Mesendoderm (in vitro differentiated cells): Measurements from ENCODE around the gene IL16.
A peak's percentile ranks its signal among the peaks of the same experiment; 100 is the strongest.

Experiments
- DNase-seq: peaks from one replicate; pipeline ENCODE4 v3.0.0; 2013
- H2AK5ac ChIP-seq: 2 replicates; pipeline ENCODE4 v1.6.1; 2013; ENCODE audit warnings: low read length, inconsistent platforms
- H2BK120ac ChIP-seq: 2 replicates; pipeline ENCODE4 v1.6.1; 2013; ENCODE audit warnings: low read depth, mild to moderate bottlenecking, low read length, moderate library complexity, mixed read lengths
- H2BK15ac ChIP-seq: replicated peaks from 2 replicates; pipeline ENCODE4 v1.6.1; 2013; ENCODE audit warnings: low read depth, mild to moderate bottlenecking, moderate library complexity
- H2BK5ac ChIP-seq: 2 replicates; pipeline ENCODE4 v1.6.1; 2013; ENCODE audit warnings: low read length, inconsistent platforms
- H3K18ac ChIP-seq: 2 replicates; pipeline ENCODE4 v1.6.1; 2013; ENCODE audit warnings: mild to moderate bottlenecking, low read length, mixed read lengths
- H3K23ac ChIP-seq: one replicate; pipeline ENCODE4 v1.6.1; 2013; ENCODE audit warnings: low read length
- H3K27ac ChIP-seq: 2 replicates; pipeline ENCODE4 v1.5.1; 2013; ENCODE audit warnings: low read depth, mild to moderate bottlenecking, inconsistent platforms, low read length, moderate library complexity
- H3K27me3 ChIP-seq: 2 replicates; pipeline ENCODE4 v1.6.1; 2013; ENCODE audit warnings: low read length, control low read depth, mild to moderate bottlenecking, inconsistent platforms; ENCODE audit not compliant: insufficient read depth, poor library complexity
- H3K36me3 ChIP-seq: 2 replicates; pipeline ENCODE4 v1.6.1; 2013; ENCODE audit warnings: low read length, inconsistent platforms; ENCODE audit not compliant: control insufficient read depth, insufficient read depth
- H3K4ac ChIP-seq: one replicate; pipeline ENCODE4 v1.6.1; 2013; ENCODE audit warnings: low read depth, mild to moderate bottlenecking, low read length, moderate library complexity
- H3K4me1 ChIP-seq: 2 replicates; pipeline ENCODE4 v1.6.1; 2013; ENCODE audit warnings: low read depth, low read length, inconsistent platforms; ENCODE audit not compliant: control insufficient read depth
- H3K4me2 ChIP-seq: 2 replicates; pipeline ENCODE4 v1.6.1; 2013; ENCODE audit warnings: low read length
- H3K4me3 ChIP-seq: 2 replicates; pipeline ENCODE4 v1.5.1; 2013; ENCODE audit warnings: mild to moderate bottlenecking, low read length
- H3K56ac ChIP-seq: one replicate; pipeline ENCODE4 v1.6.1; 2013; ENCODE audit warnings: low read length
- H3K79me1 ChIP-seq: 2 replicates; pipeline ENCODE4 v1.6.1; 2013; ENCODE audit warnings: low read length, inconsistent platforms
- H3K79me2 ChIP-seq: 2 replicates; pipeline ENCODE4 v1.6.1; 2013; ENCODE audit warnings: mild to moderate bottlenecking, low read length; ENCODE audit not compliant: control insufficient read depth, insufficient read depth
- H3K9ac ChIP-seq: 2 replicates; pipeline ENCODE4 v1.6.1; 2013; ENCODE audit warnings: low read length, inconsistent platforms
- H4K5ac ChIP-seq: one replicate; pipeline ENCODE4 v1.6.1; 2013; ENCODE audit warnings: low read length
- H4K8ac ChIP-seq: one replicate; pipeline ENCODE4 v1.6.1; 2013; ENCODE audit warnings: low read depth, mild to moderate bottlenecking, control low read depth, low read length, moderate library complexity
- WGBS: extraction: QIAGEN DNeasy Blood & Tissue Kit; methylation state at CpG from one replicate; pipeline ENCODE4 v1.1.7; 2013; ENCODE audit warnings: low lambda C conversion rate, missing lambda C conversion rate; ENCODE audit not compliant: insufficient coverage; ENCODE audit errors: extremely low coverage; 5-methylcytosine and 5-hydroxymethylcytosine counted together

IL16 gene

GRCh38 chr15:81168131-81168526, 28.6 kb upstream of the IL16 start:
- Histone ChIP-seq H3K4me3 (no peak overlapping the region), H3K4me2 (no peak overlapping the region), H3K4ac (no peak overlapping the region), H3K23ac (no peak overlapping the region), H2BK120ac (no peak overlapping the region), H3K27ac (no peak overlapping the region), H4K8ac (no peak overlapping the region), H3K9ac (no peak overlapping the region), H2BK15ac (no peak overlapping the region), H3K4me1 (no peaks in the 10 kb centered on the region), H2AK5ac (no peak overlapping the region), H3K36me3 (no peaks in the 10 kb centered on the region), H3K18ac (no peak overlapping the region), H2BK5ac (no peak overlapping the region), H4K5ac (no peak overlapping the region), H3K79me1 (no peaks in the 10 kb centered on the region), H3K56ac (no peak overlapping the region), H3K79me2 (no peaks in the 10 kb centered on the region), H3K27me3 (no peaks in the 10 kb centered on the region)
- no peak for DNase-seq
- WGBS, result no CpG with 5 or more reads among the region's 2 CpGs

- H3K27me3 ChIP-seq, result no peaks in the 10 kb centered on the region
- no peaks in the 10 kb centered on the region for H3K79me1 ChIP-seq
- H2BK120ac ChIP-seq, result no peak overlapping the region
- no peak overlapping the region for H4K5ac ChIP-seq
- no peaks in the 10 kb centered on the region for H3K4me1 ChIP-seq
- H3K36me3 ChIP-seq, result no peaks in the 10 kb centered on the region
- no peak overlapping the region for H2AK5ac ChIP-seq
- H3K4me2 ChIP-seq, result no peak overlapping the region
- no peak overlapping the region for H3K9ac ChIP-seq
- no peak overlapping the region for H4K8ac ChIP-seq
- H3K56ac ChIP-seq, result no peak overlapping the region
- no peak overlapping the region for H3K4me3 ChIP-seq
- H2BK5ac ChIP-seq, result no peak overlapping the region
- no peak overlapping the region for H3K27ac ChIP-seq
- H3K18ac ChIP-seq, result no peak overlapping the region
- no CpG with 5 or more reads among the region's 2 CpGs for WGBS
- H3K79me2 ChIP-seq, result no peaks in the 10 kb centered on the region
- no peak overlapping the region for H2BK15ac ChIP-seq
- no peak for DNase-seq
- H3K4ac ChIP-seq, result no peak overlapping the region
- H3K23ac ChIP-seq, result no peak overlapping the region
Observed at GRCh38 chr15:81168644-81169043, 28.0 kb upstream of the IL16 start.

- Histone ChIP-seq H3K79me2 (no peaks in the 10 kb centered on the region), H3K4me3 (no peak overlapping the region), H3K4me2 (no peak overlapping the region), H2BK15ac (no peak overlapping the region), H3K23ac (no peak overlapping the region), H3K27ac (no peak overlapping the region), H4K8ac (no peak overlapping the region), H3K4ac (no peak overlapping the region), H3K4me1 (no peaks in the 10 kb centered on the region), H3K9ac (no peak overlapping the region), H2BK5ac (no peak overlapping the region), H2BK120ac (no peak overlapping the region), H3K36me3 (no peaks in the 10 kb centered on the region), H3K79me1 (no peaks in the 10 kb centered on the region), H4K5ac (no peak overlapping the region), H3K56ac (no peak overlapping the region), H3K27me3 (no peaks in the 10 kb centered on the region), H3K18ac (no peak overlapping the region), H2AK5ac (no peak overlapping the region)
- no peak for DNase-seq
- WGBS, result no CpG with 5 or more reads among the region's 3 CpGs
Observed at GRCh38 chr15:81170511-81170910, 26.2 kb upstream of the IL16 start.

GRCh38 chr15:81171286-81171685, 25.4 kb upstream of the IL16 start:
- H4K5ac ChIP-seq, result no peak overlapping the region
- no peak overlapping the region for H3K4me2 ChIP-seq
- no peak overlapping the region for H4K8ac ChIP-seq
- no peak overlapping the region for H3K56ac ChIP-seq
- H3K4ac ChIP-seq, result no peak overlapping the region
- no peak for DNase-seq
- no peak overlapping the region for H3K4me3 ChIP-seq
- no peaks in the 10 kb centered on the region for H3K79me2 ChIP-seq
- no peaks in the 10 kb centered on the region for H3K4me1 ChIP-seq
- H3K79me1 ChIP-seq, result no peaks in the 10 kb centered on the region
- H3K27ac ChIP-seq, result no peak overlapping the region
- H3K23ac ChIP-seq, result no peak overlapping the region
- no peak overlapping the region for H2AK5ac ChIP-seq
- no peaks in the 10 kb centered on the region for H3K36me3 ChIP-seq
- H3K18ac ChIP-seq, result no peak overlapping the region
- H2BK15ac ChIP-seq, result no peak overlapping the region
- H3K27me3 ChIP-seq, result no peaks in the 10 kb centered on the region
- H2BK5ac ChIP-seq, result no peak overlapping the region
- no peak overlapping the region for H3K9ac ChIP-seq
- H2BK120ac ChIP-seq, result no peak overlapping the region

DNA sequence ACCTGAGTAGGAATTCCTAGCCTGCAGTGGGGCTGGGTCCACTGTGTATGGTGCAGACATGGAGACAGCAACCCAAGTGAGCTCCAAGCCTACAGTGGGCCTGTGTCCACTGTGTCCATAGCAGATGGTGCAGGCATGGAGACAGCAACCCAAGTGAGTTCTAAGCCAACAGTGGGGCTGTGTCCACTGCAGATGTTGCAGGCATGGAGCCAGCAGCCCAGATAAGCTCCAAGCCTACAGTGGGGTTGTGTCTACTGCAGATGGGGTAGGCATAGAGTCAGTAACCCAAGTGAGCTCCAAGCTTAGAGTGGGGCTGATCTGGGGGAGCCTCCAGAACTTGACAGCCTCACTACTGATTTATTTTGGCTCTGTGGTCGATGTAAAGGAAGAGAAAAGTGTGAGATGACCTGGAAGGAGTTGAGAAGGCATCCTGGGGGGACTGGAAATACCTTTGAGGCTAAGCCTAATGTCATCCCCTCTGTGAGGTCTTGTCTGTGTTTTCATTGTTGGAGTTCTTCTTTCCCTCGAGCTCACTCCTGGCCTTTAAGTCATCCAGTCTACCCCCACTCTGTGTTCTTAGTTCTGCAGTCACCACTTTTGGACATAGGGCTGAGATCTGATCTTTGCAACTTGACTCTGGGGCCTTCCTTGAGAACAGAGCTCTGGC, 22.4 kb upstream of the IL16 start:
- H3K4ac ChIP-seq, result no peak overlapping the region
- no peak overlapping the region for H3K4me2 ChIP-seq
- H3K4me1 ChIP-seq, result no peaks in the 10 kb centered on the region
- no peaks in the 10 kb centered on the region for H3K79me1 ChIP-seq
- H3K79me2 ChIP-seq, result no peaks in the 10 kb centered on the region
- no peaks in the 10 kb centered on the region for H3K27me3 ChIP-seq
- no peak overlapping the region for H4K8ac ChIP-seq
- H3K23ac ChIP-seq, result no peak overlapping the region
- no peak overlapping the region for H2BK5ac ChIP-seq
- H3K18ac ChIP-seq, result no peak overlapping the region
- no peak overlapping the region for H3K27ac ChIP-seq
- no peak overlapping the region for H3K9ac ChIP-seq
- no peaks in the 10 kb centered on the region for H3K36me3 ChIP-seq
- no peak overlapping the region for H3K4me3 ChIP-seq
- no CpG with 5 or more reads among the region's 2 CpGs for WGBS
- H3K56ac ChIP-seq, result no peak overlapping the region
- no peak overlapping the region for H2BK15ac ChIP-seq
- H2BK120ac ChIP-seq, result no peak overlapping the region
- H2AK5ac ChIP-seq, result no peak overlapping the region
- DNase-seq, result no peak
- H4K5ac ChIP-seq, result no peak overlapping the region

DNA sequence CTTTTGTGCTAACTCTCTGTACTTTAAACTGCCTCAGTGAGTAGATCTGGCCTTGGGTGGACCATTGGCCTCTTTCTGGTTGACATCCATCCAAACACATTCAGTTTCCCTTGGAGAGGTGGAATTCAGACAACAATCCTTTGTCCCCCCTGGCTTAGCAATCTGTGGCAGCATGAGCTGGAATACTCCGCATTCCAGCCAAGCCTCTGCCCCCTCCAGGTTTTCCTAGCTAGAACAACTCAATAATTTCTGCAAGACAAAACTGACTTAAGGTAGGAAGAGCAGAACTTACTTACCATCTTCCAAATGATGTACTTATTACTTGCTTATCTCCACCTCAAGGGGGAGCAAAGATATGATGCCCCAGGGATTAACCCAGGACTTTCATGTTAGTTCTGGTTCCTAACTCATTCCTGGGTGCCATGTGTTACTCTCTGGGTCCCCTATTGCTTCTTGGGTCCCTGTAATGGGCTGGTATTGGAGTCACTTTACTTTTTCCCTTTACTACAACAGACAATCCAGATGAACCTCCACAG, 21.8 kb upstream of the IL16 start:
- no peak overlapping the region for H3K27ac ChIP-seq
- no peak overlapping the region for H4K5ac ChIP-seq
- H2BK5ac ChIP-seq, result no peak overlapping the region
- H3K4me1 ChIP-seq, result no peaks in the 10 kb centered on the region
- no peak overlapping the region for H3K4me2 ChIP-seq
- no peak overlapping the region for H3K56ac ChIP-seq
- H3K23ac ChIP-seq, result no peak overlapping the region
- no peak overlapping the region for H2BK15ac ChIP-seq
- no peak overlapping the region for H3K18ac ChIP-seq
- no peak overlapping the region for H4K8ac ChIP-seq
- H3K27me3 ChIP-seq, result no peaks in the 10 kb centered on the region
- peak; percentile 46 for DNase-seq
- no peak overlapping the region for H3K4me3 ChIP-seq
- H3K79me1 ChIP-seq, result no peaks in the 10 kb centered on the region
- H2BK120ac ChIP-seq, result no peak overlapping the region
- H3K79me2 ChIP-seq, result no peaks in the 10 kb centered on the region
- no peak overlapping the region for H2AK5ac ChIP-seq
- no CpG with 5 or more reads among the region's 1 CpG for WGBS
- no peaks in the 10 kb centered on the region for H3K36me3 ChIP-seq
- H3K4ac ChIP-seq, result no peak overlapping the region
- H3K9ac ChIP-seq, result no peak overlapping the region
